GM06990 (cell line): ENCODE results near the gene ZBP1.
A peak's percentile ranks its signal among the peaks of the same experiment; 100 is the strongest.

ENCODE experiments used
- DNase-seq: peaks from one replicate; pipeline ENCODE4 v3.0.0-alpha.2; 2011; ENCODE audit not compliant: insufficient read length; ENCODE audit errors: extremely low read depth
- H3K27me3 ChIP-seq: replicated peaks from 2 replicates; pipeline ENCODE4 v1.6.0; 2011; ENCODE audit warnings: low read length; ENCODE audit not compliant: control insufficient read depth, insufficient read depth
- H3K36me3 ChIP-seq: 2 replicates; pipeline ENCODE4 v1.5.1; 2011; ENCODE audit warnings: low read length; ENCODE audit not compliant: control insufficient read depth, insufficient read depth
- H3K4me3 ChIP-seq: replicated peaks from 2 replicates; pipeline ENCODE4 v1.5.1; 2011; ENCODE audit warnings: low read depth, mild to moderate bottlenecking, control low read depth, low read length
- TF ChIP-seq, protein P1 (sequence below): IDR thresholded peaks from 2 replicates; pipeline ENCODE4 v1.5.1; 2011; ENCODE audit warnings: low read length, control low read depth, mild to moderate bottlenecking, inconsistent platforms; ENCODE audit not compliant: insufficient read depth, poor library complexity, severe bottlenecking

ZBP1 gene

DNA sequence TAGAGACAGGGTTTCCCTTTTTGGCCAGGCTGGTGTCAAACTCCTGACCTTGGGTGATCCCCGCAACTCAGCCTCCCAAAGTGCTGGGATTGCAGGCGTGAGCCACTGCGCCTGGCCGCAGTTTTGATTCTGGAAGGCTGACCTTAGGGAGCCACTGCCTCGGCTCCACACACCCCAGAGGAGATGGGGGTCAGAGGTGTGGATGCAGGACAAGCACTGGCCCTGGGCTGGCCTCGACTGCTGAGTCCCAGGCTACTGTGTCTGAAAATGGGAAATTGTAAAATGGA lies 1.5 kb downstream of the ZBP1 start:
- Histone ChIP-seq H3K4me3 (peak overlapping the region; percentile 57), H3K36me3 (peaks cover 2% of the 10 kb centered on the region), H3K27me3 (no peaks in the 10 kb centered on the region; the same call in none of the 2 replicates)
- DNase-seq = no peak
- TF ChIP-seq, protein P1, sequence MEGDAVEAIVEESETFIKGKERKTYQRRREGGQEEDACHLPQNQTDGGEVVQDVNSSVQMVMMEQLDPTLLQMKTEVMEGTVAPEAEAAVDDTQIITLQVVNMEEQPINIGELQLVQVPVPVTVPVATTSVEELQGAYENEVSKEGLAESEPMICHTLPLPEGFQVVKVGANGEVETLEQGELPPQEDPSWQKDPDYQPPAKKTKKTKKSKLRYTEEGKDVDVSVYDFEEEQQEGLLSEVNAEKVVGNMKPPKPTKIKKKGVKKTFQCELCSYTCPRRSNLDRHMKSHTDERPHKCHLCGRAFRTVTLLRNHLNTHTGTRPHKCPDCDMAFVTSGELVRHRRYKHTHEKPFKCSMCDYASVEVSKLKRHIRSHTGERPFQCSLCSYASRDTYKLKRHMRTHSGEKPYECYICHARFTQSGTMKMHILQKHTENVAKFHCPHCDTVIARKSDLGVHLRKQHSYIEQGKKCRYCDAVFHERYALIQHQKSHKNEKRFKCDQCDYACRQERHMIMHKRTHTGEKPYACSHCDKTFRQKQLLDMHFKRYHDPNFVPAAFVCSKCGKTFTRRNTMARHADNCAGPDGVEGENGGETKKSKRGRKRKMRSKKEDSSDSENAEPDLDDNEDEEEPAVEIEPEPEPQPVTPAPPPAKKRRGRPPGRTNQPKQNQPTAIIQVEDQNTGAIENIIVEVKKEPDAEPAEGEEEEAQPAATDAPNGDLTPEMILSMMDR = no peak

DNA sequence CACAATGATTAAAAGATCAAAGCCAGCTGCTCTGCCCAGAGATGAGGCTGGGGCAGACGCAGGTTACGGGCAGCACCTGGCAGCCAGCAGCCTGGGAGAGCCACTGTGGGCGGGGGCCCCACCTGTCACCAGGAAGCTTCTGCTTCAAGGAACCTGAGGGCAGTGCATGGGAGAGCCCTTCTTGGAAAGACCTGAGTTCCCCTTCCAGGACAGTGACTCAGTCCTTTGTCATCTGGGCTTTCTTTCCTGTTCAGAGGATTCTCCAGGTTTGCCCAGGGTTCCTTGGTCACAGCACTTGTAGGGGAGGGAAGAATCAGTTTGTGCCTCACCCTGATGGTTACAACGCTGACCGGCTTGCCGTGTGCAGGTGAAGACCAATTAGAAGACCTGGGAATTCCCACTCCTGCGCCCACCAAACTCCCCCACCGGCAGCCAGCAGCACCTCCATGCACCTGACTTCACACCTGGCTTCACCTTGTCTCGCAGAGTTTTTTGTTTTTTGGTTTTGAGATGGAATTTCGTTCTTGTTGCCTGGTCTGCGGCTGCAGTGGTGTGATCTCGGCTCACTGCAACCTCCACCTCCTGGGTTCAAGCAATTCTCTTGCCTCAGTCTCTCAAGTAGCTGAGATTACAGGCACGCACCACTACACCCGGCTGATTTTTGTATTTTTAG lies 2.0 kb downstream of the ZBP1 start:
- peaks cover 2% of the 10 kb centered on the region for H3K36me3 ChIP-seq
- H3K27me3 ChIP-seq = no peaks in the 10 kb centered on the region; the same call in none of the 2 replicates
- H3K4me3 ChIP-seq = peak overlapping the region; percentile 57
- DNase-seq = no peak
- TF ChIP-seq, protein P1 = no peak

GRCh38 chr20:57617079-57617795 lies 3.0 kb downstream of the ZBP1 start:
- DNase-seq = no peak
- TF ChIP-seq, protein P1 = no peak
- no peak overlapping the region for H3K4me3 ChIP-seq
- peaks cover 2% of the 10 kb centered on the region for H3K36me3 ChIP-seq
- no peaks in the 10 kb centered on the region; the same call in 1 of the 2 replicates for H3K27me3 ChIP-seq

DNA sequence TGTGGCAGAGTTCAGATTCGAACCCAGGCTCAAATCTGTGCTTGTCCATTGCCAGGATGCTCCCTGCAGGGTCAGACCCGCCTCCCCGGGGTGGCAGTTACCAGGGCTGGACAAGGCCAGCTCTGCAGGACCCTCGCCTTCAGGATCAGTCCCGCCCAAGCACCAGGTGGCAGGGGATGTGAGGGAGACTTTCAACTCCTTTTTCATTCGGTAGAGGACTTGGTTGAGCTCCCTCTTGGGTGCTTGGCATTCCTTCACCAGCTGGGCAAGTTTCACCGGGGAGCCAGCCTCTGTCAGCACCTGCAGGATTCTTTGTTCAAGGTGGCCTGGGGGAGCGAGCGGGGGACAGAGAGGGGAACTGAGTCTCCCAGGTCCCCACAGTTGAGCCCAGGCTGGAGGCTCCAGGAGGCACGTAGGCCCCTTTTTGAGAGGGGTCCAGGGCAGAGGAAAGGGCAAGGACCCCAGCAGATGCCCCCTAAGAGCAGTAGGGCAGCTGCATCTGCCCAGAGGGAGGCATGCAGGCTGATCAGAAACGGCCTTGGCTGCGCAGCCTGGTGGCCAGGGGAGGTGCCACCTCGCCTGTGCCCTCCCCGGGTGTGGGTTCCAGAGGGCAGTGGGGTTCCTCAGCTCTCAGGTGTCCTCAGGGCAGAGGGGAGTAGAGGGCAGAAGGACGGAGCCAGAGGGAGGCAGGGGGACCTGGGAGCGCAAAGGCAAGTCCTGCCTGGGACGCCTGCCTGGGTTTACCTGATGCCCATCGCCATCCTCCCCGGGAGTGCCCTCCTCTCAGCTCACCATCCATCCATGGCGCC lies 3.9 kb downstream of the ZBP1 start:
- DNase-seq = no peak
- no peaks in the 10 kb centered on the region for H3K27me3 ChIP-seq
- no peak overlapping the region for H3K4me3 ChIP-seq
- peaks cover 2% of the 10 kb centered on the region for H3K36me3 ChIP-seq
- TF ChIP-seq, protein P1 = no peak

DNA sequence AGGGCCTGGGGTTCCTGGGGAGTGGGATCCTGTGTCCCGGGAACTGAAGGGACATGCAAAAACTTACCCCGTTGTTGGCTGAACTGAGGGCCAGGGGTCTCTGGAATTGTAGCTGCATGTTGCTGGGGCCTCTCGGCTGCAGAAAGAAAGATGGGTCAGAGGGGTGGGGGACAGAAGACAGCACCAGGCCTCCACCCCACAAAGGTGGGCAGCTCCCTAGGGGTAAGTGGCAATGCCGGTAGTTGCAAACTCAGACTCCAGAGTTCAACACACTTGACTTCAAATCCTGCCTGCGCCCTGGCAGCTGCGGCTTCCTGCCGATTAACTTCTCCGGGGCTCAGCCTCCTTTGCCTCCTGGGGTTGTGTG lies 4.8 kb downstream of the ZBP1 start:
- no peak overlapping the region for H3K4me3 ChIP-seq
- no peaks in the 10 kb centered on the region for H3K27me3 ChIP-seq
- no peak for DNase-seq
- TF ChIP-seq, protein P1 = no peak
- H3K36me3 ChIP-seq = peaks cover 2% of the 10 kb centered on the region
